Activated CD4-positive, CD25-positive, alpha-beta regulatory T cell treated with anti-CD3 and anti-CD28 coated beads, Interleukin-2, amount 50 U/mL, for 24 hours (primary cell): ENCODE measurements around the gene NUDT16L1.

Source experiments
- ATAC-seq, 2 donors: fragments of 150-1000 bp; cut with Tn5 transposase; one replicate each; pipeline ENCODE4 v1.10.0; 2021; ENCODE audit warnings: mild to moderate bottlenecking in 1 of 2, moderate library complexity in 1 of 2

The NUDT16L1 gene

GRCh38 chr16:4695473-4696171 is 2.3 kb downstream of the NUDT16L1 start:
- ATAC-seq: no peak

DNA sequence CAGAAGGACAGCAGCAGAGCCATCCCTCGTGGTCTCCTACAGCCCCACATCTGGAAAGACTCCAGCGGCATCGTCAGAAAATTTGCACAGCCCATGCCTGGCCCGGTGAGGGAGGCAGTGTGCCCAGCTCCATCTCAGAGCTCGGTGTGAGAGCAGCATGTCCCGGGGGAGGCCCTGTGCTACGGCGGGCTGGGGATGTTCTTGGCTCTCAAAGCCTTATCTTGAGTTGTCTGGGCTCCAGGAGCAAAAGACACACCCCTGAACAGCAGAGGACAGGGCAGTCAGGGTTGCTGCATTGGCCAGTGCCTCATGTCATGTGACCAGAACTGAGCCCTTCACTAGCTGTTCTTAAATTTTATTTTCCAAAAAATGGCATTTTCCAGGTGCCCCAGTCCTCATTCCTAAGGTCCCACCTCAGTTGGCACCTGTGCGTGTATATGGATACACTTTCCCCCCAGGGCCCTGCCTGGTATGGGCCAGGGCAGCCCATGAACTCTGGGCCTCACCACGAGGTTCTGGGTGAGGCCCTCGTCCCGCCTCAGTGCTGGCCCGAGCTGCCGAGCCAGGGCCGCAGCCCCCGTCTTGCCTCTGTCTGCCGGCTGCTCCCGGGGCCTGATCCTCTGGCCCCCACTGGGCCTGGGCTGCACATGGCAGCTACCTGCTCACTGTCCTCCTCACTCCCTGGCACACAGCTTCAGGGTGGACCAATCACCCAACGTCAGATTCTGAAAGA is 3.0 kb downstream of the NUDT16L1 start:
- no peak for ATAC-seq

DNA sequence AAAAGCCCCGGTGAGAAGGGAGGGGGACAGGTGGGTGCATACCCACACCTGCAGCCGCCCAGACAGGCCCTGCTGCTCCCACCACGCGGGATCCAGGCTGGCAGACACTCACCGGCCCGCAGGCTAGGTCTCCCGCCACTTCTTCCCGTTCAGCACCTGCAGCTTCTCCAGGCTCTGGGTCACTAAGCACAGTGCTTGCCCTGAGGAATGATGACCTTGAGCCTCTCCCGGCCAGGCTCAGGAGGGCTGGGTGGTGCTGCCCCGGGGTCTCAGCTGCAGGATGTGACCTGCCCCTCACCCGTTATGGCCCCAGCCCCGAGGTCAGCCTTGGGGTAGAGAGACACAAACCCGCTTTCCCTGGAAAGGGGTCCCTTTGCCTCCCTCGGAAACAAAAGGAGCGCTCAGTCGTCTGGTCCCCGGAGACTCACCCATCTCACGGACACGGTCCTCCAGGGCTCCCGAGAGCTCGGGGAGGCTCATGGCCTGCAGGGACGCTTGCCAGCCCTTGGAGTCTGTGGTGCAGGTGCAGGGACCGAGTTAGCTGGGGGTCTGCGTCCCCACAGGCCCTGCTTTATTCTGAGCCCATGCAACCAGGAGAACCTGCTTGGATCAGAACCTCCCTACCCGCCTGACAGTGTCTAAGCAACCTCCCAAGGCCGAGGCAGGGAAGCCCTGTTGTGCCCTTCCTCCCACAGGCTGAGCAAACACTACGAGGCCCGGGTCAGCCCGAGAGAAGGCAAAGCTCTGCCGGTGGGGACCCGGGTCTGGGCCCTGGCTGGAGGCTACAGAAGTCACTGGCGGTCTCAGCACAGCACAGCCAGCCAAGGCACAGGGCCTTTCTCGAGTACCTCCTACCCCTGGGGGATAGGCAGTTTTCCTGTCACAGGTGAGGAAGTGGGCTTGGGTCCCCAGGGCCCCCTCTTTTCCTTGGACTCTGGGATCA is 3.8 kb downstream of the NUDT16L1 start:
- no peak for ATAC-seq

- ATAC-seq: no peak
These were observed 4.5 kb downstream of the NUDT16L1 start for GRCh38 chr16:4697848-4698291.

DNA sequence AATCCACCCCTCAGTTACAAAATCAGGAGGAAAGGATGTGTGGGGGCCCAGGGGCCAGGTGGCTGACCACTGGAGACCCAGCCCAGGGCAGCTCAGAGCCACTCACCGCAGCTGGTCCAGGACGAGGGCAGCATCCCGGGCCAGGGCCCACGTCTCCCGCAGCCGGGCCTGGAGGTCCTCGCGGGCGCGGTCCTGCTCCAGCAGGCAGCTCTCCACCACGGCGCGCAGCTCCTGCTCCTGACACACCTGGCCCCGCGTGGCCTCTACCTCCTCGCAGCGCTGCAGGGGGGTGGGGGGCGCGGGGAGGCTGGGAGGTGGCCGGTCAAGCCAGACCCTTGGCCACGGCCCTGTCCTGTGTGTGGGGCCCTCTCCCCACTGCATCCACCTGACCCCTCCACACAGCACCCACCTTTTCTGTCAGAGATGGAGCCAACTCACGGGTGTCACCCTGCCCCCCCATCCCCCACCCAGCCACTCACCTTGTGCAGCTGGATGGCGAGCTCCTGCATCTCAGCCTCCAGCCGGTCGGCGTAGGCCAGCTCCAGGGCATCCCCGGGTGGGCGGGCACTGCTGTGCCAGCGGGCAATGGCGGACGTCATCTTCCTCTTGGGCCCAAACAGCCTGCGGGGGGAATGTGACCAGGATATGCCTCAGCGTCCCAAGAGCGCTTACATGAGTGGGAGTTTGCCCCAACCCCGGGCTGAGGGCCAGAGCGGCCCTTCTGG is 5.1 kb downstream of the NUDT16L1 start:
- no peak for ATAC-seq

DNA sequence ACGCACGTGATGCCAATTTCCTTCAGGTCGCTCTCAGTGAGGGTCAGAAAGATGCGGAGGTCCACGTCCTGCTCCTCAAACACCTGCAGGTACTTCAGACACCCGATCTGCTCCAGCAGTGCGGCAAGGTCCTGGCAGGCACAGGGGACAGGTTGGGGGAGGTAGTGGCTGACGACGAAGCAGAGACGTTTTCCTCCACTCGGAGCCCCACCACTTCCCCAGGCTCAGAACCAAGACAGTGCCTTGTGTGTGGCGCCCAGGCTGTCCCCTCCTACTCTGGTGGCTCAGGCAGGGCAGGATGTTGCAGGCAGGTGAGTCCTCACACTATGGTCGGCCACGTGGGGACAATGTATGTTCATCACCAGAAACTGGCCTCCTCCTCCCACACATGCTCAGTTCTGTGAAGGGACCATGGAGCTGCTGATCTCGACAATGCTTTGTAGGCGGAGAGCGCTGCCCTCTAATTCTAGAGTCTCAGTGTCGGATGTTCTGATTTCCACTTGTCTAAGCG is 5.7 kb downstream of the NUDT16L1 start:
- no peak for ATAC-seq

DNA sequence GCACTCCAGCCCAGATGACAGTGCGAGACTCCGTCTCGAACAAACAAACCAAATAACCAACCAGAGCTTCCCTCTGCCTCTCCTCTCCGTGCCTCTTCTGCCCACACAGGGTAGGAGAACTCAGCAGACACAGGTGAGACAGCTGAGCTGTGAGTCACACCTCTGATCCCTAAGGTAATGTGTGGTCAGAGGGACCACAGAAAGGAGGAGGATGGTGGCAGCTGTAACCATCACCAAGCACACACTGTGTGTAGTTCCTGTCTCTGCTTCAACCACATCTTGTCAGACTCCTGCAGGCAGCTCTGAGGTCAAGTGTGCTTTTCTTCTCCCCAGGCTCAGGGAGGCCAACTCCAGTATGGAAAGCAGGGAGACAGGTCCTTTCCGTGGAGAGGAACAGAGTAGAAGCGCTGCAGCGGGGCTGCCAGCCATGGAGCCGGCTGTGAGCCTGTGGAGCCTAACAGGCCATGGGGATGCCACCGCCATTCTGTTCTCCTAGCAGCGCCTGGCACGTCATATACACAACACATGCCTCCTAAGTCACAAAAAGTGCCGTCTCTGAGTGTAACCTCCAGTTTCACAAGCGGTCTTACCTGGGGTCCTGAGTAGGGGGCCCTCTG is 7.1 kb downstream of the NUDT16L1 start:
- peak; percentile 44 to 62 for ATAC-seq

DNA sequence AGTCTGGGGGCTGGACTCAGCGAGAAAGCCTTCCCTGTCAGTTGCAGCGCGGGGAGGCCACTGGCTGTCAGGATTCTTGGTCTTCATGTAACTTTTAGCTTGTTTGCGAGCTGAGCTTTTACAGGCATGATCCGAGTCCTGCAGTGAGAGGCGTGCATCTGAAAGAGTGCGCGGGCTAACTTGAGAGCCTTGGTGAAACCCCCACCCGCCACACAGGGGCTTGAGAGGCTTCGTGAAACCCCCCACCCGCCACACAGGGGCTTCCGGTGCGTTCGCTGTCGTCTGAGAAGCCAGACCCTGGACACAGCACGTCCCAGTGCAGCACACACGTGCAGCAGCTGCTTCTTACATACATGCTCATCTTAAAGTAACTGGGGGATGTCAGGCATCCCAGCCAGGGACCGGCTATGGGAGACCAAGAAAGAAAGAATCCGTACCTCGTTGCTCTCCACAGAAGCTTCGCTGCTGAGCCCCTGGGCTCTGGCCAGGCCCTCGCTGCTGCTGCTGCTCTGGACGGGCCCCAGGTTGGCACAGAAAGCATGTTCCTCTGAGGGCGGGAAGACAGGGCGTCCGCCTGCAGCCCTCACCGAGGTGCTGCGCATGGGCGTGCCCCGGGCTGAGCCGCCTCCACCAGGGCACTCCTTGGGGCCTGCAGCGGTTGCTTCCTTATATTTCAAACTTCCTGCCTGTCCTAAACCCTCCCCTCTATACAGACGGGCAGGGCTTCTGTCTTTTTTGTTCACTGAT is 7.8 kb downstream of the NUDT16L1 start:
- ATAC-seq: no peak

DNA sequence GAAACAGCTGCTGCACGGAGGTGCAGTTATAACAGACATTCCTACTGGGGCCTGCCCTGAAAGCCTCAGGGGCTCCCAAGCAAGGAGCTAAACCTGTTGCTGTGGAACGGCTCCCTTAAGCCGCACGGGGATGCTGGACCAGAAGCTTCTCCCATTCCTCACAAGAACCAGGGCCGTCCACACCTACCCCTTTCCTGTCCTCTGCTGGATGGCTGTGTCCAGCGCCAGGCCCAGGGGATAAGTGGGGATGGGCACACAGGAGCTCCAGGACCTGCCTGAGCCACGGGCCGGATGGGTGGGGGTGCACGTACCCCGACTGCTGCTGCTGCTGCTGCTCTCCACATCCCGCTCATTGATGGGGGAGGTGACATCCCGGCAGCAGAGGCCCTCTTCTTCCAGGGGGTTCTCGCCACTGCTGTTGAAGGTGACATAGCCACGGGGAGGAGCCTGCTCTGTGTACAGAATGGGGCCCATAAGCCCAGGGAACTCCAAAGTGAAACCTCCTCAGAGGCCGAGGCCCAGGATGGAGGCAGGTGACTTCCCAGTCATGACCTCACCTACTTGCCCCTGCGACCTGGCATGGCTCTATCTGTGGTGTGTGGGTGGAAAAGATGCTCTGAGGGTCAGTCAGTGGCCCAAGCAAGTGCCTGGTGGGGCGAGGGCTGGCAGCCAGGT is 8.6 kb downstream of the NUDT16L1 start:
- ATAC-seq: no peak

DNA sequence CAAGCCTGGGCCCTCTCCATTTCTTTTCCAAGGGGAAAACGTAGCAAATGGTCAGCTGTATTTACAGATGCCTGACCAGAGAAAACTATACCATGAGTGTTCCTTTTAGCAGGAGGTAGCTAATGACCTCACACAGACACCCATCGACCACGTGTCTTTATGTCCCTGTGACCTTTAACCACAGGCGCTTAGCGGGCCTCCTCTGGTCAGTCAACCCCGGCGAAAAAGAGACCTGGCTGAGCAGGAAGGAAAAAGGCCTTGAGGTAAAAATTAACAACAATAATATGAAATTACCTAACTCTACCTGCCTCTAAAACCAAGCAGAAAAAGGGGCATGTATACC is 9.1 kb downstream of the NUDT16L1 start:
- ATAC-seq: no peak

DNA sequence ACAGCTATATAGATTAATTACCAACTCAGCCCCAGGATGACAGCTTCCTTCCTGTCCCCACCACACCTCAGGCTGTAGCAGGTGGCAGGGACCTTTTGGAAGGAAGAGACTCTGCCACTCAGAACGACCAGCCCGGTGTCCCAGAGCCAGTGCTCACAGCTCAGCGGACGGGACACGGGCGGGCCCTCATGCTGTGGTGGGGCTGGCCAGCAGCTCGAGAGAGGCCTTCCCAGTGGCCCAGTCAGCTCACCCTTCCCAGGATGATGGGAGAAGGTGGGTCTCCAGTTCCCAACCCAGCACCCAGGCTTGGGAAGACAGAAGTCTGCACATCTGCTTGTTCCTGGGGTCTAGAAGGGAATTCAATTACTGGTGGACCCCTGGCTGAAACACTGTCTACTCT is 10.5 kb downstream of the NUDT16L1 start:
- ATAC-seq: no peak

DNA sequence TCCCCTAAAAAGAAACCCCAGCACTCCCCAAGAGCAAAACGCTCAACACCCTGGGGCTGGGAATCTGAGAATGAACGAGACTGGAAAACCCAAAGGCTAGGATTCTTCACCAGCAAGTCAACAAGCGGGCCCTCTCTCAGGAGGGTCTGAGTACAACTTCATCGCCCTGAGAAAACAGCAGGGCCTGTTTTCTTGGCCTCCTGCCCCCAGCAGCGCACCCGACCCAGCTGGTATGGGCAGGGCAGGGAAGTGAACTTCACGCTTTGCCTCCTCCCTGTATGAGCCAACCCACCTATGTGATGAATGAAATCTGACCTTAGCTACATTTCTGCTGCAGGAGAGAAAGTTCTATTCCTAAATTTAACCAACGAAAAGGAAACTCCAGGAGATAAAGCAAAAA is 11.1 kb downstream of the NUDT16L1 start:
- ATAC-seq: no peak

- no peak for ATAC-seq
These were observed 11.6 kb downstream of the NUDT16L1 start for GRCh38 chr16:4704913-4705312.

GRCh38 chr16:4706871-4707270 is 13.5 kb downstream of the NUDT16L1 start:
- no peak for ATAC-seq

DNA sequence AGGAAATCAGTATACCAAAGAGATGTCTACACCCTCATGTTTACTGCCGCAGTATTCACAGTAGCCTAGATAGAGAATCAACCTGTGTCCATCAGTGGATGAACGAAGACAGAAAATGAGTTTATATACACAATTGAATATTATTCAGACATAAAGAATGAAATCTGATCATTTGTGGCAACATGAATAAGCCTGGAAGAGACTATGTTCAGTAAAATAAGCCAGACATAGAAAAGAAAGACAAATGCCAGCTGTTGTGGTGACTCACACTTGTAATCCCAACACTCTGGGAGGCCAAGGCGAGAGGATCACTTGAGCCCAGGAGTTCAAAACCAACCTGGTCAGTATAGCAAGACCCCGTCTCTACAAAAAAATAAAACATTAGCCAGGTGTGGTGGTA is 16.1 kb downstream of the NUDT16L1 start:
- no peak for ATAC-seq

- ATAC-seq: no peak
These were observed 20.5 kb downstream of the NUDT16L1 start for GRCh38 chr16:4713663-4714501.

DNA sequence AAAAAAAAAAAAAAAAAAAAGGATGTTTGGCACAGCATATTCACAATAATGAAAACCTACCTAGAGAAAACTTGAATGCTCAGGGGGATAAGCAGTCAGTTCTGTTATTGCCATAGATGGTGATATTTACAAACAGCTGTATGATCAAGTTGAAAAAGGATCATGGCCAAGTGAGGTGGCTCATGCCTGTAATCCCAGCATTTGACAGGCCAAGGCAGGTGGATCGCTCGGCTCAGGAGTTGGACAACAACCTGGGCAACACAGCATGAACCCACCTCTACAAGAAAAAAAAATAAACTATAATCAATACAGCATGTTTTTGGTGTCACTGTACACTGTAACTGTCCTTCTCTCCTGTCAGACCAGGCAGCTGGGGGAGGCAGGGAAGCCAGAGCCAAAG is 21.6 kb downstream of the NUDT16L1 start:
- ATAC-seq: no peak

DNA sequence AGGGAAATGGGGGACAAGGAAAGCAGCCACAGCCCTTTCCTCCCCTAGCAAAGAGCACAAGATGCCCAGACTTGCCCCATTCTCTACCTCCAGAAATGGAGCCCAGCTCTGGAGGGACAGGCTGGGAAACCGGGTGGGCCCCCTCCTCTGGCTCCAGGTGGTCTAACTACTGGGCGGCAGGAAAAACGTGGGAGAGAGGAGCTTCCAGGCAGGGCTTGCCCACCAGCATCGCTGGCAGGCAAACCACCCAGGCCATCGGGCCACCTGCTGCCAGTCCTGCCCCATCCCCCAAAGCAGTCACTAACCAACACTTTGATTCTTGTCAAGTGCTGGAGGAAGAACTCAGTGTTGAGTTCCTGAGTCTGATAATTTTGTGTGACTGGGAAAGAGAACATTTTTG is 25.1 kb downstream of the NUDT16L1 start:
- no peak for ATAC-seq

- ATAC-seq: no peak
These were observed 29.9 kb downstream of the NUDT16L1 start for GRCh38 chr16:4723071-4723767.
